Measurements from ENCODE around the gene PLCB2. TPM values are rescaled to one million over a fixed set of nuclear protein-coding genes. Genes with fewer than 3 reads are reported as not detected.

Gene PLCB2
- total and polyA plus RNA-seq, 2 donors (not counting 3 experiments of a cell fraction or from before 2014, with no cell fraction given): 1.5 to 1.6 TPM

GRCh38 chr15:40316931-40317330 is 9.2 kb upstream of the PLCB2 start:
- BruUV-seq (replicated peaks): no TSS peak
- Histone ChIP-seq H2AFZ (ENCODE audit: low read depth, low read length) (no peak overlapping the region), H3K9me1 (replicated peaks; ENCODE audit: control insufficient read depth, extremely low read depth, insufficient read depth, low read length) (no peaks in the 10 kb centered on the region), H3K79me2 (ENCODE audit: control insufficient read depth, insufficient read depth, low read length) (no peaks in the 10 kb centered on the region), H3K4me3 (replicated peaks in 1 of 3; ENCODE audit: insufficient read depth in 1 of 3, low read depth in 1 of 3, low read length in 3 of 3) (no peak overlapping the region), H3K4me1 (ENCODE audit: control insufficient read depth, extremely low read depth, insufficient read depth, low read length) (peaks cover 32% of the 10 kb centered on the region), H3K27ac (ENCODE audit: insufficient read depth, low read depth, low read length) (no peak overlapping the region), H3K4me2 (ENCODE audit: insufficient read depth, low read length) (no peak overlapping the region), H3K27me3 (ENCODE audit: control insufficient read depth in 2 of 2, insufficient read depth in 2 of 2, low read length in 2 of 2) (no peaks in the 10 kb centered on the region), H4K20me1 (replicated peaks; ENCODE audit: control insufficient read depth, extremely low read depth, insufficient read depth, low read length) (no peaks in the 10 kb centered on the region), H3K9ac (replicated peaks; ENCODE audit: extremely low read depth, insufficient read depth, low read length) (no peak overlapping the region), H3K9me3 (replicated peaks; ENCODE audit: control insufficient read depth, insufficient read depth, low read length) (no peaks in the 10 kb centered on the region), H3K36me3 (ENCODE audit: control insufficient read depth in 2 of 2, extremely low read depth in 1 of 2, insufficient read depth in 2 of 2, low read length in 2 of 2) (no peaks in the 10 kb centered on the region)
- intact Hi-C loops (cut with micrococcal nuclease) (no loop called here), dilution Hi-C loops (cut with MboI; ENCODE audit: extremely low pct_ligation_motif_present, low sequenced_read_pairs) (no loop called here)
- DNase-seq (ENCODE audit: low read depth, low spot score) (no peak), FAIRE-seq (no peak)
- POLR2A ChIA-PET: no interaction called here
- CTCF ChIA-PET: interaction anchor here (1.5 to 15.0 kb wide), 3 partner anchors 21 to 38 kb away, joined by 3 to 403 read pairs (median 287); partner anchors contain the start of gene CCDC9B
- TF ChIP-seq MAX (IDR thresholded peaks at IDR 0.05; ENCODE audit: insufficient read depth, insufficient read length) (no peak), MYC (IDR thresholded peaks at IDR 0.05; ENCODE audit: low read depth, low read length) (no peak), POLR2AphosphoS5 (IDR thresholded peaks at IDR 0.05; ENCODE audit: insufficient read depth, low read depth, low read length) (no peak), POLR2A (IDR thresholded peaks at IDR 0.05; ENCODE audit: low read depth, low read length) (no peak), JUN (IDR thresholded peaks at IDR 0.05; ENCODE audit: borderline replicate concordance, insufficient read depth, insufficient read length, low read depth) (no peak), EZH2 (IDR thresholded peaks at IDR 0.05; ENCODE audit: borderline replicate concordance, low read depth, low read length, severe bottlenecking) (no peak), GATA2 (IDR thresholded peaks at IDR 0.05; ENCODE audit: insufficient read depth, insufficient read length, low read depth, low read length) (no peak), FOS (IDR thresholded peaks at IDR 0.05; ENCODE audit: borderline replicate concordance, insufficient read depth, low read length) (no peak), CTCF (IDR thresholded peaks at IDR 0.05; ENCODE audit: extremely low read depth in 1 of 2, insufficient read depth in 1 of 2, low read depth in 1 of 2, low read length in 2 of 2) (no peak)

Measured in endothelial cell of umbilical vein (primary cell).